ENCODE measurements around the gene C6orf132. TPM values are rescaled to one million over a fixed set of nuclear protein-coding genes. Genes with fewer than 3 reads are reported as not detected.

Gene C6orf132
- total RNA-seq, 1 donor from 2014 or later: 0.26 TPM

- DNase-seq (ENCODE audit: low read depth, low spot score): no peak
- H3K9me3 Mint-ChIP-seq: no peaks in the 10 kb centered on the region
- TF ChIP-seq CTCF (conservative IDR thresholded peaks at IDR 0.05): no peak
- no peak overlapping the region for H3K4me3 Mint-ChIP-seq
- peaks cover 46% of the 10 kb centered on the region for H3K27me3 Mint-ChIP-seq (ENCODE audit: low read depth)
- no peaks in the 10 kb centered on the region for H3K36me3 Mint-ChIP-seq (ENCODE audit: low read depth)
- no peak overlapping the region for H3K27ac Mint-ChIP-seq (ENCODE audit: unreplicated experiment)
- H3K4me1 Mint-ChIP-seq: peaks cover 22% of the 10 kb centered on the region
Measured at GRCh38 chr6:42138190-42138589, 4.2 kb downstream of the C6orf132 start.

GRCh38 chr6:42137194-42137753 is 5.1 kb downstream of the C6orf132 start:
- no peak for DNase-seq (ENCODE audit: low read depth, low spot score)
- Mint-ChIP-seq H3K4me1 (peaks cover 19% of the 10 kb centered on the region), H3K9me3 (no peaks in the 10 kb centered on the region), H3K27ac (ENCODE audit: unreplicated experiment) (no peak overlapping the region), H3K4me3 (peak overlapping the region; percentile 41), H3K27me3 (ENCODE audit: low read depth) (peaks cover 39% of the 10 kb centered on the region), H3K36me3 (ENCODE audit: low read depth) (no peaks in the 10 kb centered on the region)
- no peak for TF ChIP-seq CTCF (conservative IDR thresholded peaks at IDR 0.05)

- no peaks in the 10 kb centered on the region for H3K9me3 Mint-ChIP-seq
- no peaks in the 10 kb centered on the region for H3K36me3 Mint-ChIP-seq (ENCODE audit: low read depth)
- H3K4me1 Mint-ChIP-seq: peaks cover 19% of the 10 kb centered on the region
- H3K27me3 Mint-ChIP-seq (ENCODE audit: low read depth): peaks cover 36% of the 10 kb centered on the region
- DNase-seq (ENCODE audit: low read depth, low spot score): peak; percentile 26
- TF ChIP-seq CTCF (conservative IDR thresholded peaks at IDR 0.05): peak; percentile 53
- H3K4me3 Mint-ChIP-seq: peak overlapping the region; percentile 41
- no peak overlapping the region for H3K27ac Mint-ChIP-seq (ENCODE audit: unreplicated experiment)
Measured at GRCh38 chr6:42136508-42137193, 5.8 kb downstream of the C6orf132 start.

- Mint-ChIP-seq H3K27ac (ENCODE audit: unreplicated experiment) (no peak overlapping the region), H3K9me3 (no peaks in the 10 kb centered on the region), H3K4me3 (no peak overlapping the region), H3K27me3 (ENCODE audit: low read depth) (peaks cover 26% of the 10 kb centered on the region), H3K4me1 (peaks cover 19% of the 10 kb centered on the region), H3K36me3 (ENCODE audit: low read depth) (no peaks in the 10 kb centered on the region)
- no peak for TF ChIP-seq CTCF (conservative IDR thresholded peaks at IDR 0.05)
- no peak for DNase-seq (ENCODE audit: low read depth, low spot score)
Measured at GRCh38 chr6:42135722-42136121, 6.7 kb downstream of the C6orf132 start.

- Mint-ChIP-seq H3K9me3 (no peaks in the 10 kb centered on the region), H3K4me3 (no peak overlapping the region), H3K27me3 (ENCODE audit: low read depth) (peaks cover 21% of the 10 kb centered on the region), H3K27ac (ENCODE audit: unreplicated experiment) (no peak overlapping the region), H3K36me3 (ENCODE audit: low read depth) (no peaks in the 10 kb centered on the region), H3K4me1 (peaks cover 19% of the 10 kb centered on the region)
- DNase-seq (ENCODE audit: low read depth, low spot score): no peak
- no peak for TF ChIP-seq CTCF (conservative IDR thresholded peaks at IDR 0.05)
Measured at GRCh38 chr6:42135161-42135560, 7.3 kb downstream of the C6orf132 start.
